H1 (cell line): ENCODE measurements around the gene PLCB4. TPM values are rescaled to one million over a fixed set of nuclear protein-coding genes. Genes with fewer than 3 reads are reported as not detected.

ENCODE experiments used
- CEBPB ChIP-seq: IDR thresholded peaks from 2 replicates; pipeline ENCODE4 v1.6.1; 2012; ENCODE audit warnings: low read depth, low read length
- CHD1 ChIP-seq: IDR thresholded peaks from 2 replicates; pipeline ENCODE4 v1.6.1; 2012; ENCODE audit warnings: low read depth, low read length, improper control_type of control experiment
- CTBP2 ChIP-seq: IDR thresholded peaks from 2 replicates; pipeline ENCODE4 v1.7.0; 2011; ENCODE audit warnings: borderline replicate concordance, mild to moderate bottlenecking, moderate library complexity, mixed read lengths, low read length; ENCODE audit not compliant: insufficient read depth, insufficient read length
- EP300 ChIP-seq, 2 experiments: IDR thresholded peaks; 1 replicate in 1 of 2; 2 replicates in 1 of 2; pipeline ENCODE4 v1.6.1; 2011 to 2012; ENCODE audit warnings: low read depth in 2 of 2, low read length in 2 of 2, mild to moderate bottlenecking in 2 of 2, borderline replicate concordance in 1 of 2, inconsistent platforms in 1 of 2, moderate library complexity in 1 of 2
- POLR2A ChIP-seq, 2 experiments: IDR thresholded peaks; 1 replicate in 1 of 2; 2 replicates in 1 of 2; pipeline ENCODE4 v1.6.1; 2011; ENCODE audit warnings: low read depth in 2 of 2, low read length in 2 of 2, mild to moderate bottlenecking in 2 of 2; ENCODE audit errors: control extremely low read depth in 1 of 2
- RFX5 ChIP-seq: IDR thresholded peaks from 2 replicates; pipeline ENCODE4 v1.6.1; 2011; ENCODE audit warnings: low read depth, low read length, improper control_type of control experiment, borderline replicate concordance
- SP1 ChIP-seq: IDR thresholded peaks from 2 replicates; pipeline ENCODE4 v1.6.1; 2011; ENCODE audit warnings: low read depth, low read length
- SUZ12 ChIP-seq: fragments of 200-600 bp; sonication (generic); IDR thresholded peaks from 2 replicates; pipeline ENCODE4 v1.6.1; 2012; ENCODE audit warnings: mild to moderate bottlenecking, inconsistent platforms, low read length, moderate library complexity, mixed read lengths
- TBP ChIP-seq: IDR thresholded peaks from 2 replicates; pipeline ENCODE4 v1.6.1; 2011; ENCODE audit warnings: low read depth, low read length, improper control_type of control experiment
- YY1 ChIP-seq: IDR thresholded peaks from 2 replicates; pipeline ENCODE4 v1.6.1; 2011; ENCODE audit warnings: low read depth, mild to moderate bottlenecking, low read length
- polyA plus RNA-seq, 7 experiments: library from polyadenylated mRNA; depleted of rRNA in 3 of 7; stranded (reverse) in 5 of 7; unstranded in 2 of 7; fragments of >200 nt in 5 of 7; fragments of 200-250 nt in 2 of 7; gene quantifications; 1 replicate in 5 of 7; 2 replicates in 1 of 7; 4 replicates in 1 of 7; pipeline versions ENCODE4 v1.2.1 to v1.2.3, GENCODE V29; 2011 to 2013; ENCODE audit warnings: missing spikeins in 2 of 7, mixed read lengths in 2 of 7
- total RNA-seq: library from RNA; stranded (reverse); fragmentation: NEBNext Ultra II Directional; extraction: Animal tissue kit (Norgen Biotek cat#: 25700); gene quantifications from 2 replicates; pipeline ENCODE4 v1.2.1, GENCODE V29; 2021
- TF ChIP-seq, protein P1 (sequence below): IDR thresholded peaks from 2 replicates; pipeline ENCODE4 v1.6.1; 2012; ENCODE audit warnings: low read length, inconsistent platforms
- TF ChIP-seq, protein P2 (sequence below), 3 experiments: IDR thresholded peaks; 1 replicate in 2 of 3; 2 replicates in 1 of 3; pipeline versions ENCODE4 v1.5.1 to v1.6.1; 2011; ENCODE audit warnings: low read length in 3 of 3, mild to moderate bottlenecking in 3 of 3, inconsistent platforms in 2 of 3, low read depth in 1 of 3, moderate library complexity in 1 of 3; ENCODE audit not compliant: insufficient read depth in 1 of 3; ENCODE audit errors: control extremely low read depth in 1 of 3

Gene PLCB4
- total and polyA plus RNA-seq, 2 of the 8 experiments (the other 6 are each of a cell fraction or from before 2014, with no cell fraction given) = 3.2 to 14.1 TPM

- TF ChIP-seq, protein P1, sequence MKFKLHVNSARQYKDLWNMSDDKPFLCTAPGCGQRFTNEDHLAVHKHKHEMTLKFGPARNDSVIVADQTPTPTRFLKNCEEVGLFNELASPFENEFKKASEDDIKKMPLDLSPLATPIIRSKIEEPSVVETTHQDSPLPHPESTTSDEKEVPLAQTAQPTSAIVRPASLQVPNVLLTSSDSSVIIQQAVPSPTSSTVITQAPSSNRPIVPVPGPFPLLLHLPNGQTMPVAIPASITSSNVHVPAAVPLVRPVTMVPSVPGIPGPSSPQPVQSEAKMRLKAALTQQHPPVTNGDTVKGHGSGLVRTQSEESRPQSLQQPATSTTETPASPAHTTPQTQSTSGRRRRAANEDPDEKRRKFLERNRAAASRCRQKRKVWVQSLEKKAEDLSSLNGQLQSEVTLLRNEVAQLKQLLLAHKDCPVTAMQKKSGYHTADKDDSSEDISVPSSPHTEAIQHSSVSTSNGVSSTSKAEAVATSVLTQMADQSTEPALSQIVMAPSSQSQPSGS = no peak
- TF ChIP-seq TBP (no peak), SUZ12 (peak; percentile 57), EP300 (IDR thresholded peaks at IDR 0.05; ENCODE audit: borderline replicate concordance in 1 of 2, low read depth in 2 of 2, low read length in 2 of 2) (no peak), RFX5 (no peak), SP1 (no peak), CHD1 (no peak), CTBP2 (no peak), CEBPB (no peak), YY1 (no peak), POLR2A (IDR thresholded peaks at IDR 0.05; ENCODE audit: control extremely low read depth in 1 of 2, low read depth in 2 of 2, low read length in 2 of 2) (no peak)
- TF ChIP-seq, protein P2, sequence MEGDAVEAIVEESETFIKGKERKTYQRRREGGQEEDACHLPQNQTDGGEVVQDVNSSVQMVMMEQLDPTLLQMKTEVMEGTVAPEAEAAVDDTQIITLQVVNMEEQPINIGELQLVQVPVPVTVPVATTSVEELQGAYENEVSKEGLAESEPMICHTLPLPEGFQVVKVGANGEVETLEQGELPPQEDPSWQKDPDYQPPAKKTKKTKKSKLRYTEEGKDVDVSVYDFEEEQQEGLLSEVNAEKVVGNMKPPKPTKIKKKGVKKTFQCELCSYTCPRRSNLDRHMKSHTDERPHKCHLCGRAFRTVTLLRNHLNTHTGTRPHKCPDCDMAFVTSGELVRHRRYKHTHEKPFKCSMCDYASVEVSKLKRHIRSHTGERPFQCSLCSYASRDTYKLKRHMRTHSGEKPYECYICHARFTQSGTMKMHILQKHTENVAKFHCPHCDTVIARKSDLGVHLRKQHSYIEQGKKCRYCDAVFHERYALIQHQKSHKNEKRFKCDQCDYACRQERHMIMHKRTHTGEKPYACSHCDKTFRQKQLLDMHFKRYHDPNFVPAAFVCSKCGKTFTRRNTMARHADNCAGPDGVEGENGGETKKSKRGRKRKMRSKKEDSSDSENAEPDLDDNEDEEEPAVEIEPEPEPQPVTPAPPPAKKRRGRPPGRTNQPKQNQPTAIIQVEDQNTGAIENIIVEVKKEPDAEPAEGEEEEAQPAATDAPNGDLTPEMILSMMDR (IDR thresholded peaks at IDR 0.05; ENCODE audit: control extremely low read depth in 1 of 3, insufficient read depth in 1 of 3, low read depth in 1 of 3, low read length in 3 of 3) = no peak
Measured at GRCh38 chr20:9514461-9515213, 445.8 kb downstream of the PLCB4 start, which contains the start of gene LAMP5 (continued).
